ENCODE results near the gene LMBR1.
"Not testable (repeated sequence)": the region's sequence is repeated elsewhere in the genome, so short reads cannot be mapped to it uniquely, and the experiment has no call there.

Gene LMBR1

DNA sequence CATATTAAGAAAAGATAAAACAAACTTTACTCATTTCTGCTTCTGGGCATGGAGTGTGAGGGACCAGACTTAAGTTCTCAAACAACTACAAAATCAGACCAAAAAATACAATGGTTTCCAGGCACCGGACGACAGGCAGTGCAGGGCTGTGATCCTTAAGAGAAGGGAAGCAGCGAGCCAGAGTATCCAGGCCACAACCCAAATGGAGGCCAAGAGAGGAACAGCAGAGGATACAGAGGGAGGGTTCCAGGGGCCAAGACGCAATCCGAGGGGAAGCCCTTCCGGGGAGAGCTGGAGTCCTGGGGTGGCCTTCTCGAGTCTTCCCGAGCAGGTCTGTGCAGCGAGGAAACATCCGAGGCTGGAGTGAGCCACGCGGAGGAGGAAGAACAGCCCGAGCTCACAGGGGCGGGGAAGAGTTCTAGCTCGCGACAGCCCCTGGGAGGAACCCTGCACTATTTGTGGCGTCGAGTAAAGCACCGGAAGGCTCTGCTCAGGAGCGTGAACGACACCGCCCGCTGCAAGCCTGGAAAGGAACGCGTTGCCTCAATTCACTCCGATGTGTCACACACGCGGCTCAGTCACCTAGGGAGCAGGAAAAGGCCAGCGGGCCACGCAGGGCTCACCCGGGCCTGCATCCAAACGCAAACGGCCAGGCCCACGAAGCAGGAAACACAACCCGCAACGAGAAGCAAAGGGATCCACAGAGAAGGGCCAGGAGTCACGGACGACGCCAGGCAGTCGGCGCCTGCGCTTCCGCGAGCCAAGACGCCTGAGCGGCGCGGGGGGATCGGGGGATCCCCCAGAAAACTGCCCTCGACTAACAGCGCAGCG lies 253.3 kb downstream of the LMBR1 start:
- Histone ChIP-seq H3K27me3 (ENCODE audit: low read length) (no peaks in the 10 kb centered on the region), H2AFZ (ENCODE audit: low read depth, low read length, severe bottlenecking) (peak overlapping the region; percentile 93), H4K20me1 (ENCODE audit: low read depth, low read length) (0 out of 2 replicates have a peak, but pooled peaks cover 3% of the 10 kb centered on the region), H3F3A (ENCODE audit: insufficient read depth) (no peaks in the 10 kb centered on the region), H3K4me2 (ENCODE audit: low read depth, low read length, poor library complexity, severe bottlenecking) (peak overlapping the region; percentile 66), H3K9me2 (replicated peaks; ENCODE audit: insufficient read depth, low read length) (no peaks in the 10 kb centered on the region), H3K9me3 (ENCODE audit: insufficient read depth, low read length) (no peaks in the 10 kb centered on the region), H3K4me3 (ENCODE audit: insufficient read depth, low read length, poor library complexity, severe bottlenecking) (peak overlapping the region; percentile 66), H3K9ac (ENCODE audit: low read length) (peak overlapping the region; percentile 84), H3K27ac (ENCODE audit: low read depth, low read length) (no peak overlapping the region), H3K79me2 (ENCODE audit: insufficient read depth, low read length) (no peaks in the 10 kb centered on the region), H3K36me3 (ENCODE audit: low read length) (no peaks in the 10 kb centered on the region)
- no peak for TF ChIP-seq EZH2phosphoT487 (conservative IDR thresholded peaks at IDR 0.05; ENCODE audit: low read length)
- TF ChIP-seq, protein P1, sequence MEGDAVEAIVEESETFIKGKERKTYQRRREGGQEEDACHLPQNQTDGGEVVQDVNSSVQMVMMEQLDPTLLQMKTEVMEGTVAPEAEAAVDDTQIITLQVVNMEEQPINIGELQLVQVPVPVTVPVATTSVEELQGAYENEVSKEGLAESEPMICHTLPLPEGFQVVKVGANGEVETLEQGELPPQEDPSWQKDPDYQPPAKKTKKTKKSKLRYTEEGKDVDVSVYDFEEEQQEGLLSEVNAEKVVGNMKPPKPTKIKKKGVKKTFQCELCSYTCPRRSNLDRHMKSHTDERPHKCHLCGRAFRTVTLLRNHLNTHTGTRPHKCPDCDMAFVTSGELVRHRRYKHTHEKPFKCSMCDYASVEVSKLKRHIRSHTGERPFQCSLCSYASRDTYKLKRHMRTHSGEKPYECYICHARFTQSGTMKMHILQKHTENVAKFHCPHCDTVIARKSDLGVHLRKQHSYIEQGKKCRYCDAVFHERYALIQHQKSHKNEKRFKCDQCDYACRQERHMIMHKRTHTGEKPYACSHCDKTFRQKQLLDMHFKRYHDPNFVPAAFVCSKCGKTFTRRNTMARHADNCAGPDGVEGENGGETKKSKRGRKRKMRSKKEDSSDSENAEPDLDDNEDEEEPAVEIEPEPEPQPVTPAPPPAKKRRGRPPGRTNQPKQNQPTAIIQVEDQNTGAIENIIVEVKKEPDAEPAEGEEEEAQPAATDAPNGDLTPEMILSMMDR (IDR thresholded peaks at IDR 0.05; ENCODE audit: insufficient read depth, low read length, poor library complexity, severe bottlenecking), result no peak

DNA sequence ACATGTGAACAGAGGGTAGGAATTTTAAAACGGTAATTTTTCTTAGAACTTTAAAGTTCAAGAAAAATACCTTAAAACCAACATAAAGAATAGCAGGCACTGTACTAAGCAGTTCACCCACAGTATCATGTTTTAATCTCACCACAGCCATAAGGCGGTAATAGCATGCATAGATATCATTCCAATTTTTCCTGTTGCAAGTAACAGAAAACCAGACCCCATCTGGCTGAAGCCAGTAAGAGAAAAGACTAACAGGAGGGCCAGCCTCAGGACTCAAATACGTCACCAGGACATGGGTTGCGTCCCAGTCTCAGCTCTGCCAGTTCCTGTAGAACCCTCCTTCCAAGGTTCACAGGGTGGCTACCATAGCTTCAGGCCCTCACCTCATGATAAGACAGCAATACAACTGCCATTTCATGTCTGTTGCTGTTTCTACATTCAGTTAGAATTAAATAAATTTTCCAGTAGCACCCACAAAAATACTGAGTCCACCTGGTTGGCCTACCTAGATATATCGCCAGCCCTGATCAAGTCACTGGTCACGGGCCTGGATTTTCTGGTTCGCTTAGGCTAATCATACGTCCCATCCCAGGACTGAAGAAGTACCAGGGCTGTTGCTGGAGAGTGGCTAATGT lies 254.4 kb downstream of the LMBR1 start:
- Histone ChIP-seq H3K4me3 (ENCODE audit: insufficient read depth, low read length, poor library complexity, severe bottlenecking) (no peak overlapping the region), H2AFZ (ENCODE audit: low read depth, low read length, severe bottlenecking) (no peak overlapping the region), H3K9me3 (ENCODE audit: insufficient read depth, low read length) (no peaks in the 10 kb centered on the region)

DNA sequence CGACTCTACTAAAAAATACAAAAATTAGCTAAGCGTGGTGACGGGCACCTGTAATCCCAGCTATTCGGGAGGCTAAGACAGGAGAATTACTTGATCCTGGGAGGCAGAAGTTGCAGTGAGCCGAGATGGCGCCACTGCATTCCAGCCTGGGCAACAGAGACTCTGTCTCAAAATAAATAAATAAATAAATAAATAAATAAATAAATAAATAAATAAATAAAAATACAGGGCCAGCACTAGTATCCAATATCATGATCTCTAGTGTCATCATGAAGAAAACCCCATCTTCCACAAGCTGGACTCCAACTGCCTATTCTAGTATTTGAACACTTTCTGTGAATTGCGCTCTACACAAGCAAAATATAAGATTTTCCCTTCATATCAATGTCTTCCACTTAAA lies 255.9 kb downstream of the LMBR1 start:
- not testable (repeated sequence) for H3K9ac ChIP-seq (ENCODE audit: low read length); H3K79me2 ChIP-seq (ENCODE audit: insufficient read depth, low read length); H3K4me3 ChIP-seq (ENCODE audit: insufficient read depth, low read length, poor library complexity, severe bottlenecking); H2AFZ ChIP-seq (ENCODE audit: low read depth, low read length, severe bottlenecking); H3K9me3 ChIP-seq (ENCODE audit: insufficient read depth, low read length); H3F3A ChIP-seq (ENCODE audit: insufficient read depth); H3K27me3 ChIP-seq (ENCODE audit: low read length); H4K20me1 ChIP-seq (ENCODE audit: low read depth, low read length); H3K9me2 ChIP-seq (replicated peaks; ENCODE audit: insufficient read depth, low read length); H3K27ac ChIP-seq (ENCODE audit: low read depth, low read length); H3K4me2 ChIP-seq (ENCODE audit: low read depth, low read length, poor library complexity, severe bottlenecking); H3K36me3 ChIP-seq (ENCODE audit: low read length)

More for the DNA sequence above, 254.4 kb downstream of the LMBR1 start:
- Histone ChIP-seq H3K9ac (ENCODE audit: low read length) (no peak overlapping the region), H4K20me1 (ENCODE audit: low read depth, low read length) (0 out of 2 replicates have a peak, but pooled peaks cover 3% of the 10 kb centered on the region), H3K4me2 (ENCODE audit: low read depth, low read length, poor library complexity, severe bottlenecking) (peak overlapping the region; percentile 66), H3K27me3 (ENCODE audit: low read length) (no peaks in the 10 kb centered on the region), H3K79me2 (ENCODE audit: insufficient read depth, low read length) (no peaks in the 10 kb centered on the region), H3K27ac (ENCODE audit: low read depth, low read length) (no peak overlapping the region), H3K36me3 (ENCODE audit: low read length) (no peaks in the 10 kb centered on the region), H3F3A (ENCODE audit: insufficient read depth) (no peaks in the 10 kb centered on the region), H3K9me2 (replicated peaks; ENCODE audit: insufficient read depth, low read length) (no peaks in the 10 kb centered on the region)
- TF ChIP-seq, protein P1 (IDR thresholded peaks at IDR 0.05; ENCODE audit: insufficient read depth, low read length, poor library complexity, severe bottlenecking), result no peak
- no peak for TF ChIP-seq EZH2phosphoT487 (conservative IDR thresholded peaks at IDR 0.05; ENCODE audit: low read length)
